Measurements from ENCODE around the gene MBD1.
A peak's percentile ranks its signal among the peaks of the same experiment; 100 is the strongest.
"Not testable (repeated sequence)": the region's sequence is repeated elsewhere in the genome, so short reads cannot be mapped to it uniquely, and the experiment has no call there.

The MBD1 gene

DNA sequence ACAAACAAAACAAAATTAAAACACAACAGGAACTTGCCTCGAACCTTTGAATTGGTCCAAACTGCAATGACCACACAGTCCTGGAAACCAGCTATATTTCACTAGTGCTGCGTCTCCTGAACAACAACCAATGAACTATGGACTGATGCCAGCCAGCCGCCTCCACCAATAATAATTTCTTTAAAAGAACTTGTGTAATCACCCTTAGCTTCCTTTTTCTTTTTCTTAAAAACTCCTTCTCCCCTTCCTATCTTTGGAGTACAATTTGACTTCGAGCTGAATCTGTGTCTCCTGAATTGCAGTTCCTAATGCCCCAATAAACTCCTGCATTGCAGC lies 7.8 kb upstream of the MBD1 start:
- no peak for DNase-seq (ENCODE audit: low read depth, low spot score)

DNA sequence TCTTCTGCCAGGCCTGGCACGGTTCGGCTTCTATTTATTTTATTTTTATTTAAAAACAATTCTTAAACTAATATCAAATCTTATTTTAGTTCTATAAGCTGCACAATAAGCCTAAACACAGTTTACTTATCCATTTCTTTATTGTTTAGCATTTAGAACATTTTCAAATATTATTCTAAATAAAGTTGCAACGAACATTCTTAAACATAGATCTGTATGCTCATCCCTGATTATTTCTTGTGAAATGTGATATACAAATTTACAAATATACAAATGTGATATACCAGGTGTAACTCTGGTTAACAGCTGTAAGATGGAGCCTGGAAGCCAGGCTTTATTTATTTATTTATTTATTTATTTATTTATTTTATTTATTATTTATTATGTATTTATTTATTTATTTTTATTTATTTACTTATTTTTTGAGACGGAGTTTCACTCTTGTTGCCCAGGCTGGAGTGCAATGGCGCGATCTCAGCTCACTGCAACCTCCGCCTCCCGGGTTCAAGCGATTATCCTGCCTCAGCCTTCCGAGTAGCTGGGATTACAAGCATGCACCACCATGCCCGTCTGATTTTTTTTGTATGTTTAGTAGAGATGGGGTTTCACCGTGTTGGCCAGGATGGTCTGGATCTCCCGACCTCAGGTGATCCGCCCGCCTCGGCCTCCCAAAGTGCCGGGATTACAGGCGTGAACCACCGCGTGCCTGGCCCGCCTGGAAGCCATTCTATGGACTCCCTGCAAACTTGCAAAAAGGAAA lies 7.2 kb upstream of the MBD1 start:
- not testable (repeated sequence) for DNase-seq (ENCODE audit: low read depth, low spot score)

DNA sequence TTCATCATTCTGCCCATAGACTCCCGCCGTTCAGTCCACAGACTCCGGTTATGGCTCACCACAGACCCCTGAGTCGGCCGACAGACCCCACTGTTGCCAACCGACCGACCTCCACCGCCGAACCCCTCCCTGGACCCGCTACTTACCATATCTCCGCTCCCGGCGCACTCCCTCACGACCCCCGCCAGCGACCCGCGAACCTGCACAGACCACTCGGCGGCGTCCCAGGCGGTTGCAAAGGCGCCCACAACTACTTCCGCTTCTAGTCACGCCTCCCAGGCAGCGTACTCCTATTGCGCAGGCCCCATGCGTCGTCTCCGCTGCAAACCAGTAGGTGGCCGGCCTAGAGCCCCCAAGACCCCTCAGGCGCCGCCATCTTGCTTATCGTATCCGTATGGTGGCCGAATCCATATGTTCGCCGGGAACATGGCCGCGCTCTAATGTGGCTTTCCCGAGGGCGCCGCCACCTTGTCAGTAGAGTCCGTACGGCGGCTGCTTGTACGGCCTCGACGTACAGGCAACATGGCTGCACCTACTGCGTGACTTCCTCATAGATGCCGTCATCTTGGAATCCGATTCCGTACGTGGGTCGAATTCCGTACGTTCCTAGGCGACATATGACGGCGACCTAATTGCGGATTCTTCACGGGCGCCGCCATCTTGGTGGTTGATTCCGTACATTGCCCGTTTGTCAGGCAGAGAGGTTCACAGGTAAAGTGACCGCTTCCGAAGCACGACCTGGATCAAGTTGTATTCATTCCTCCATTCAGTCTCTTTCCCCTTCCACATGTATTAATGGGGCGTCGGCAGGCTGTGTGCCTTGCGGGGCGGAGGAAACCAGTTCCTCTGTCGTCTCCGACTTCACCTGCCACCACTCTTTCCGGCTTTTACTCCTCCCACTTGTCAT lies 6.4 kb upstream of the MBD1 start, which contains the start of gene CXXC1:
CXXC1 (minus strand) TSS at position 252 of the 907 bp plus-strand sequence; CDS start at position 149, 103 bp downstream.
- DNase-seq (ENCODE audit: low read depth, low spot score): peak; percentile 100

DNA sequence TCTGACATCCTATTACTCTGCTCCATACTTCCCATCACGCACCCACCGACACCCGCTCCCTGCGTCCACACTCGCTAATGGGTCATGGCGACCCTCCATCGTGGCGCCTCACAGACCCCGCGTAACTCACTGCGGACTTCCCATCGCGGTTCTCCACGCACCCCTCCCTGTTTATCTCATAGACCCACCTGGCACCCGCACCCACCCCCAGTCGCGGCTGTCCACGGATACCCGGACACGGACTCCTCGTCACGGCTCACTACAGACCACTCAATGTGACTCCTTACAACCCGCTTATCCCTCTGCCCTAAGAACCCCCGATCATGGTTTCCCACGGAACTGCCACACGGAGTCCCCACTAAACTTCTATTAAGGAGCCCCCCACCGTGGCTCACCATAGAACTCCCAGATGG lies 5.7 kb upstream of the MBD1 start:
- no peak for DNase-seq (ENCODE audit: low read depth, low spot score)

DNA sequence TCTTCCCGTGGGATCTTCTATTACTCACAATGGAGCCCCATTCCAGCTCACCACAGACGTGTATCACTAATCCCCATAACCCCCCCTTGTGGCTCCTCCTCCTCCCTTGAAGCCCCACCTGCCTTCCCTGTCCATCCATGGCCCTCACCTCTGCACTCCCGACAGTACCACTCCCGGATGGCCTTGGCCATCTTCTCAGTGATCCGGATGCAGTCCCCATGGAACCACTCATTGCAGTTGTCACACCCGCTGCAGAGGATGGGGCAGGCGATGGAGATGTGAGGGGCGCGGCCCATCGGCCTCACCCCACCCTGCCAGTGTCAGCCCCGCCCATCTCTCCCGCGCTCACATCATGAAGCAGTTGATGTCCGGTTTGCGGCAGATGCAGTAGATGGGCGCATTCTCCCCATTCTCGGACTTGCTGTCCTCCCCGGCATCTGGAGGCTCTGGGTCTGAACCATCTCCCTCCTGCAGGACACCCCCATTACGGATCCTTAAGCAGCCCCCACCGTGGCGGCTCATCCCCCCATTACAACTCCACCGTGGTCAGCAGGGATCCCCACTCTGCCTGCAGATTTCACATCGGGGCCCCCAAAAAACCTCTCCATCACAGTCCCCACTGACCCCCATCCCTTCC lies 5.2 kb upstream of the MBD1 start:
- DNase-seq (ENCODE audit: low read depth, low spot score): peak; percentile 30

DNA sequence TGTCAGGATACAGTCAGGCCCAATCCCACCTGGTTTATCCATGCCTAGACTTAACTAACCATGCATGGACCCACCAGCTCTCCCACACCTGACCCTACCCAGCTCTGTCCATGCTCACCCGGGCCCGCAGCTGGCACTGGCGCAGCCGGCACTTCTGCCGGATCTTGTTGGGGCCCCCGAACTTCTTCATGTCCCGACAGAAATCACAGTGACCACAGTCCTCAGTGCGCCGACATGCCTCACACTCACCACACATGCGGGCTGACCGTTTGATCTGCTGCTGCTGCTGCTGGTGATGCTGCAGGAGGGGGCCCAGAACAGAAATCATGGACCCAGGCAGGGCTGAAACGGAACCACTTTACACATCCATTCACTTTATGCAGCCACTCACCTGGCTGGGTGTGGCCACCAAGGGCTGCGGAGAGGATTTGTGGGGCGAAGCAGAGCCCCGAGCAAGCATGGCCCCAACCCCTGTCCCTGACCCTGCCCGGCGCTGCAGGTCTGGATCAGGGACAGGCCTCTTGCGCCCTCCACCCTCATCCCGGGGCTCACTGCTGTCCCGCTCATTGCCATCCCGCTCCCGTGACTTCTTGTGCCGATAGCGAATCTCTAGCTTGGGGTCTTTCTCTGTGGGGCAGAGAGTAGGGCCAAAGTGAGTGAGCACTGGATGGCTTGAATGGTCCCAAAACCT lies 4.5 kb upstream of the MBD1 start:
- no peak for DNase-seq (ENCODE audit: low read depth, low spot score)

DNA sequence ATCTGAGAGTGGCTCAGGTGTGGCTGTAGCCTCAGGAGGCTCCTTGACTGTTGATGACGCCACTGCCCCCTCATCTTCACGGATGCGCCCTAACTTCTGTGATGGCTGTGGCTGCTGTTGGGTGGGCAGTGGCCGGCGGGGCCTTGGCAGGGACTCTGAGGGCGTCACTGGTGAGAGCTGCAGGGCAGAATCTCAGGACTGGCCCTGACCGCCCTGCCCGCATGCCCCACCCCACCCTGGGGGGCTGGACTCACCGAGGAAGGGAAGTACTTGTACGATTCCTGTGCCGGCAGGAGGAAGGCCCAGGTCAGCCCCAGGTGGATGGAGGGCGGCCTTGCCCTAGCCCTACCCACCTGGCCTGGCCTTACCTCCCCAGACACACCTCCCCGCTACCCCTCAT lies 3.7 kb upstream of the MBD1 start:
- DNase-seq (ENCODE audit: low read depth, low spot score): no peak

DNA sequence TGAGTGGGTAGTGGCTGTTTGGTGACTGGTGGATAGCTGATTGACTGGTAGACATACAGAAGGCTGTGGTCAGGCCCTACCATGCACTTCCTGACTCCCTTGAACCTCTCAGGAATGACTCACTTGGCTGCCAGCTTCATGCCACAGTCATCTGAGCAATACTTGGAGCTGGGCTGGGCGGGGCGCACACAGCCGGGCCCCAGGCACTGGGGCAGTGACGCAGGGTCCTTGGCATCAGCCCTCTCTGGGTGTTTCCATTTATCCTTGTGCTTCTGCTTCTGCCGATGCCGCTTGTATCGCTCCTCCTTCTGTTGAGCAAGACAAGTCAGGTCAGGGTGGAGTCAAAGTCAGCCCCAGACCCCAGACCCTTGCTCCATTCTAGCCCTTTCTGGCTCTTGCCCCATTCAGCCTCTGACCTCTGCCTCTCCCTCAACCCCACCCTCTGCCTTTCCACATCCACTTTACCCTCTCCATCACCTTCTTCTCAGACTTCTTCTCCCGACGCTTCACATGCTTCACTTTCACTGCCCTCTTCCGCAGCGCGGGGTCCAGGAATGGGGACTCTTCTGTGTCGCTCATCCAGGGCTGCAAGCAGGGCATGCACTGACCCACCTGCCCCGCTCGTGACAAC lies 3.0 kb upstream of the MBD1 start:
- no peak for DNase-seq (ENCODE audit: low read depth, low spot score)

DNA sequence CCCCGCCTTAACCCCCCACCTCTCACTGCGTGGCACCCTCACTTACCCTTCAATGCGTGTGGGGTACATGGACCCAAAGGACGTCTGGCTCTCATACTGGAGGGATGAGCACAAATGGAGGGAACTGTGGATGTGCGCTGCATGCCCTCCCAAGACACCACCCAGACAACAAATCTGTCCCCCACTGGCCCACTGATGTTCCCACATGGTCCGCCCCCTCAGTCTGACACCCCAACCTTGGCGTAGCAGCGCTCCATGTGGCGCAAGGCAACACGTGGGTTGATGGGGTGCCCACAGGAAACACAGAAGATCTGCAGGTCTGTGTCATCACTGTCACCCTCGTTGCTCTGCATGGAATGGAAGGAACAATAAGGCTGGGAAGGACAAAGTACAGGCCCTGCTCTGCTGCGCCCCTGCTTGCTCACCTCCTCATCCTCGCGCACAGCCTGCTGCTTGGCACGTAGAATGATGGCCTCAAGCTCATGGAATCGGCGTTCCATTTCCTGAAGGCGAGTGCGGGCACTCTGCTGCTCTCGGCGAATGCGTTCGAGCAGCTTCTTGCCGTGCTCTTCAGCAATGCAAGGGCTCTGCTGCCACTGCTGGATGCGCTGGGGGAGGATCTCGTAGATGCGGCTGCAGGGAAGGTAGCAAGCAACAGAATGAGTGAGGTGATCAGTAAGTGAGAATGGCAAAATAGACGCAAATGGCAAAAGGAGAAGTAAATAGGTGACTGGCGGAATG lies 2.3 kb upstream of the MBD1 start:
- no peak for DNase-seq (ENCODE audit: low read depth, low spot score)

DNA sequence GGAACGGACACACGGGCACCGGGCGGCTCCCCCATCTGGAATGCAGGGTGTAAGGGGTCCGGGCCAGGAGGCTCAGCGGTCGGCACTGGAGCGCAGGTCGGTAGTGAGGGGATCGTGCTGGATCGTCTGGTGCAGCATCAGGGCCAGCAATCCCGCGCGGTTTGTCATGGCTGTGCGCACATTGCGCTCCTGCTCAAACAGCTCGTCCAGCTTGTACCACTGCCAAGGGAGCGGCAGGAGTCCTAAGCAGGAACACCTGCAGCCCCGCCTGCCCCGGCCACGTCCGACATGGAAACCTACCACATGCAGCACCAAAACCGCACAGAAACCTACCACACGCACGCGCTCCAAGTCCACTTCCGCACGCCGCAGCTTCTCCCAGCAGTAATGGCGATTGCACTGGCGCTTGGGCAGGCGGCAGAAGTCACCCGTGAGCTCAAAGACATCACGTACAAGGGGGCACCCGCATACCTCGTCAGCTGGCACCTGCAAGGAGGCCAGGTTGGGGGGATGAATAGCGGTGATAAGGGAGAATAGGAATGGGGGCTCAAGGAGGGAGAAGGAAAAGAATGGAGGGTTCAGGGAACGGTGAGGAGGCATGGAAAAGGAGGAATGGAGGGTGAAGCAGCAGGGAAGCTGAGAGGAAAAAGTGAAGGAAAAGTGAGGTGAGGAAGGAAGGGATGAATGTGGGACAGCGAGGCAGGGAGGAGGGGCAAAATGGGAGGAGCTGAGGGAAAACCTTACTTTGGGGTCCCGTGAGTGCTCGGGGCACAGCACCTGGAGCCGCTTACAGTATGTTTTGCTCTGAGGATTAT lies 1.4 kb upstream of the MBD1 start:
- no peak for DNase-seq (ENCODE audit: low read depth, low spot score)

DNA sequence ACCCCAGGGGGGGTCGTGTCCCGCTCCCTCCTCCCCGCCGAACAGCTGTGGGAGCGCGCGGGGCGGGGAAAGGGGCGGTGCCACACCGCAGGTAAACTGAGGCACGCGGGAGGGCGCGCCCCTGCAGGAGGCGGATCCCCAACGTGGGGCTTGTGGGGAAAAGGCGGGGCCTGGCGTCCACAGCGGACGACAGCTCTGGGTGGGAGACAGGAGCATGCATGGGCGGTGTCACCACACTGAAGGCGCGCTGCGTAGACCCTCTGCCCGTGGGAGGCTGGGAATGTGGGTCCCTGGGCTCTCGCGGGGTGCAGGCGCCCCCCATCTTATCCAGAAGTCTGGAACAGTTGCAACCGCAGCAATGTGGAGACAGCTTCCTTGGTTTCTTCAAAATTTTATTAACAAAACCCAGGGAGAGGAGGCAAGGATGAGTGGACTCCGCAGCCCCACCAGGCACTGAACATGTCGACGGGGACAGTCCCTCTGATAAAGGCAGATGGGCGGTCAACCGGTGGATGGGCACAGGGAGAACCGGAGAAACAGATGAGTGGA lies 723 bp upstream of the MBD1 start:
- no peak for DNase-seq (ENCODE audit: low read depth, low spot score)

DNA sequence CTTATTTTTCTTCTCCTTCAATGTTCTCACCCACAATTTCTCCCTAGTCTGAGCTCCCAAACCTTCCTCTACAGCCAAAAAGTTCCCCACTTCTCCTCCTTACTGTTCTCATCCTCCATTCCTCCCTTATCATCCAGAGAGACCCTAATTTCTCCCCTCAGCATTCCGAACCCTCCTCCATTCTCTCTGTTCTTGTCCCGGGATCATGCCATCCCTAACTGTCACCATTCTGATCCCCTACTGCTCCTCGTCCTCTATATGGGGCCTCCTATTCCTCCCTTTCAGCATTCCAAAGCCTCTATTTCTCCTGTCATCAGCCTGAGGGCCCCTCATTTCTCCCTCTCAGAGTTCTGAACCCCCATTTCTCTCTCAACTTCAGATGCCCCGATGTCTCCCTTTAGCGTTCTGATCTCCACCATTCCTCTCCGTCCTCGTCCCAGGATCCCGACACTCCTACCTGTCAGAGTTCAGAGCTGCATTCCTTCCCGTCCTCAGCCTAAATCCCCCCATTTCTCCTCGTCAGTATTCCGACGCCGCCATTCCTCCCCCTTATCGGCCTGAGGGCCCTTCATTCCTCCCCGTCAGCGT lies 522 bp downstream of the MBD1 start:
- DNase-seq (ENCODE audit: low read depth, low spot score): no peak

DNA sequence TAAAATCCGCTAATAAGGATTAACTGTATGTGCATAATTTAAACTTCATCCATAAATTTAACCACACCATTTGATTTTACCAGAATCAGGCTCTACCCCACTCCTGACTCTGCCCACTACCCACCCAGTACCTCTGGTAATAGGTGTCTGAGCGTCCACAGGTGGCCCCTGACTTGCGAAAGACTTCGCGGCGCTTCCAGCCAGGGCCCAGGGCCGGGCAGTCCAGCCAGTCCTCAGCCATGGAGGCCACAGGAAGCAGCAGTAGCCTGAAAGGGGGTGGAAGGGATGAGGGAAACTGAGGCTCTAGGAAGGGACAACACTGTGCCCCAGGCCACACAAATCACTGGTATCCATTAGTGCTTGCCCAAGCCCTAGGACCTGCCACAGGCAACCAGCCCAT lies 1.6 kb downstream of the MBD1 start:
- no peak for DNase-seq (ENCODE audit: low read depth, low spot score)

DNA sequence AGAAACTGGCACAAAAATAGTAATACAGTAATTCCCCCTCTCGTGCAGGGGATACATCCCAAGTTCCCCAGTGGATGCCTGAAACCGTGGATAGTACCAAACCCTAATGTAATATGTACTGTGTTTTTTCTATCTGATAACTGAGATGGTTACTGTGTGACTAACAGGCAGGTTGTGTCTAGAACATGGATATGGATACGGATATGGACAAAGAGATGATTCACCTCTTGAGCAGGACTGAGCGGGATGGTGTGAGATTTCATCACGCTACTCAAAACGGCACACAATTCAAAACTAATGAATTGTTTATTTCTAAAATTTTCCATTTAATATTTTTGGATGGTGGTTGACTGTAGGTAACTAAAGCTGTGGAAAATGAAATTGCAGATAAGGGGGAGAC lies 3.4 kb downstream of the MBD1 start:
- DNase-seq (ENCODE audit: low read depth, low spot score): no peak

DNA sequence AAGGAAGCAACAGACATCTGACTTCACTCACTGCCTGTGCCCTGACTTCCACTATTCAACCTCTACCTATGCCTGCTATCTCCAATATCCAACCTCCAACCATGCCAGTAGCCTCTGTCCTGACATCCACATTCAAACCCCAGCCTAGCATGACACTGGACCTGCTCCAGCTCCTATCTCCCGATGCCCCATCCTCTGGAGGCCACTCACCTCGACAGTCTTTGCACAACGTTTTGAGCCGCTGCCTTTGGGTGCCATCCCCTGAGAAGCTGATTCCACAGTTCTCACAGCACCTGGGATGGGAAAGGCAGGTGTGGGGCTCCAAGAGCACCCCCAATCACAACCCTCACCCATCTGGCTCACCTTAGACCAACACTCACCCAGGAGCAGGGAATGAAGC lies 4.9 kb downstream of the MBD1 start:
- no peak for DNase-seq (ENCODE audit: low read depth, low spot score)

DNA sequence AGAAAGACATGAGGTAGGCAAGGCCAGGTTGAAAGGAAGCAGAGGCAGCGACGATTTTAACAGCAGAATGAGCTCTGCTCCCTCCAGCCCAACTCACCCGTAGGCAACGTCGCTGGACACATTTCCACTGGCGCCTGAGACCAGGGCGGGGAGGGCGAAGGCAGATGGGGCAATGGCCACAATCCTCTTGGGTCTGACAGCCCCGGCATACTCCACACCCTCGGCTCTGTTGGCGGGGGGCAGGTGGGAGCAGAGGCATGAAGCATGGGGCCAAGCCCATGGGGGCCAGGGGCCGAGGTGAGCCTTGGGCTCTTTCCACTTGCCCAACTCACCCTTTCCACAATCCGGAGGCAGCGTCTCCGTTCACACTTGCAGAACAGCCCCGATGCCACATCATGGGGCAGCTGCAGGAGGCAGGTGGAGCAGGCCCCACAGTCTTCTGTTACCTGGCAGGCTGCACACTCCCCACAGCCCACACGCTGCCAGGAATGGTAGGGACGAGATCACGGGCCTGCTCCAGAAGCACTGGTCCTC lies 5.8 kb downstream of the MBD1 start:
- DNase-seq (ENCODE audit: low read depth, low spot score): no peak

DNA sequence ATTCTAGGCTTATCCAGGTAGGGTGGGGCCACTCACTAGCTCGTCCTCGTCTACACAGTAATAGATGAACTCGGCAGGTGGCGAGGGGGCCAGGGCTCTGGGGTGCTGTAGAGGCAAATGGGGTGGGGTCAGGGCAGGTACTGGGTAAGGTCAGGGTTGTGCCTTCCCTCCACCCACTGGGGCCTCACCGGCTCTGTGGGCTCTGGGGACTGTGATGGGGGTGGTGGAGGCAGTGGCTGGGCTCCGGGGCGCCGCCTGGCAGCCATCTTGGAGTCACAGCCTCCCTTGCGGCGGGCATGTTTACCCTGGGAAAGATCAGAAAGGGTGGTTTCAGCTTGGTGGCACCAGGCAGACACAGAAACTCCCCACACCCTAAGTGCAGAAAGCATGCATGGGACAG lies 6.4 kb downstream of the MBD1 start:
- DNase-seq (ENCODE audit: low read depth, low spot score): no peak

DNA sequence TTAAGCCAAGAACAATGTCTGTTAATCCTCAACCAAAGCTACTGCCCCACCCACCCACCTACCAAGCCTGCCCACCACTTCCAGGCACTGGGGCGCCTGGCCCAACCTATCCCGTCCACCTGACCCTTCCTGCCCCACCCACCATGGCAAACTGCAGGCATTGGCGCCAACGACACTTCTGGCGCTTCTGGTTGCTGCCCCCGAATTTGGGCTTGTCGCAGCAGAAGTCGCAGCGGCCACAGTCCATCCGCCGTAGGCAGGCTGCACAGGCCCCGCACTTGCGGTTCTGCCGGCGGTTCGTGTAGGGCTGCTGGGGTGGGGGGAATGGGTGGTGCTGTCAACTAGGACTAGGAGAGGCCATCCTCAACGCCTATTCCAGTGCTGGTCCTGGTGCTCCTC lies 7.3 kb downstream of the MBD1 start:
- DNase-seq (ENCODE audit: low read depth, low spot score): no peak
